Endothelial cell of umbilical vein (primary cell): ENCODE data around the gene STAC2.

Source experiments
- CTCF ChIP-seq, 2 donors: IDR thresholded peaks; 1 replicate in 1 of 2; 2 replicates in 1 of 2; pipeline ENCODE4 v1.5.1; 2011; ENCODE audit warnings: low read length in 2 of 2, mild to moderate bottlenecking in 2 of 2, moderate library complexity in 2 of 2, control low read depth in 1 of 2, inconsistent platforms in 1 of 2, low read depth in 1 of 2; ENCODE audit not compliant: insufficient read depth in 1 of 2; ENCODE audit errors: extremely low read depth in 1 of 2
- EZH2 ChIP-seq: IDR thresholded peaks from 2 replicates; pipeline ENCODE4 v1.6.1; 2012; ENCODE audit warnings: borderline replicate concordance, low read depth, mild to moderate bottlenecking, moderate library complexity, low read length, inconsistent platforms; ENCODE audit not compliant: severe bottlenecking
- JUN ChIP-seq: IDR thresholded peaks from 2 replicates; pipeline ENCODE4 v1.6.1; 2011; ENCODE audit warnings: borderline replicate concordance, low read depth; ENCODE audit not compliant: insufficient read length, insufficient read depth
- POLR2AphosphoS5 ChIP-seq: IDR thresholded peaks from 2 replicates; pipeline ENCODE4 v1.6.1; 2012; ENCODE audit warnings: low read depth, mild to moderate bottlenecking, control low read depth, low read length, moderate library complexity; ENCODE audit not compliant: insufficient read depth

GRCh38 chr17:39231591-39232551 lies 6.1 kb upstream of the STAC2 start:
- TF ChIP-seq EZH2 (peak; percentile 41), POLR2AphosphoS5 (no peak), CTCF (IDR thresholded peaks at IDR 0.05; ENCODE audit: extremely low read depth in 1 of 2, insufficient read depth in 1 of 2, low read depth in 1 of 2, low read length in 2 of 2) (peak; percentile 81 to 90), JUN (no peak)
